Transverse colon (tissue), 4 donors: ENCODE measurements around the gene RNF113B. TPM values are rescaled to one million over a fixed set of nuclear protein-coding genes. Genes with fewer than 3 reads are reported as not detected.

Source experiments
- DNase-seq: peaks from one replicate; pipeline ENCODE4 v3.0.0-alpha.2; 2019
- H3K27ac ChIP-seq, 4 donors: fragments of 200-600 bp; sonication (generic); 2 replicates each; pipeline ENCODE4 v1.5.1; 2016 to 2018; ENCODE audit warnings: inconsistent platforms in 4 of 4
- H3K27me3 ChIP-seq: fragments of 200-600 bp; sonication (generic); 2 replicates; pipeline ENCODE4 v1.5.1; 2017; ENCODE audit warnings: inconsistent platforms
- H3K36me3 ChIP-seq, 4 donors: fragments of 200-600 bp; sonication (generic); 2 replicates each; pipeline ENCODE4 v1.5.1; 2017 to 2019; ENCODE audit warnings: inconsistent platforms in 4 of 4
- H3K4me1 ChIP-seq, 4 donors: fragments of 200-600 bp; sonication (generic); 2 replicates each; pipeline ENCODE4 v1.5.1; 2017 to 2020; ENCODE audit warnings: inconsistent platforms in 4 of 4
- H3K4me3 ChIP-seq, 4 donors: fragments of 200-600 bp; sonication (generic); 1 replicate in 1 of 4; 2 replicates in 3 of 4; pipeline versions ENCODE4 v1.5.1 to v1.6.1; 2017 to 2019; ENCODE audit warnings: inconsistent platforms in 4 of 4
- H3K9me3 ChIP-seq, 2 donors: fragments of 200-600 bp; sonication (generic); 2 replicates each; pipeline ENCODE4 v1.5.1; 2017 to 2019; ENCODE audit warnings: inconsistent platforms in 2 of 2
- EP300 ChIP-seq: sonication (generic); formaldehyde crosslinking; IDR thresholded peaks from one replicate; pipeline ENCODE4 v1.6.1; 2017; ENCODE audit warnings: antibody characterized with exemption, low read depth
- POLR2A ChIP-seq: fragments of 450-650 bp; IDR thresholded peaks from one replicate; pipeline ENCODE4 v1.6.1; 2016; ENCODE audit warnings: antibody characterized with exemption, mild to moderate bottlenecking, moderate library complexity
- POLR2AphosphoS5 ChIP-seq, 3 donors: sonication (generic); formaldehyde crosslinking; IDR thresholded peaks; one replicate each; pipeline ENCODE4 v1.6.1; 2016; ENCODE audit warnings: antibody characterized with exemption in 3 of 3
- WGBS, 2 donors: methylation state at CpG; one replicate each; pipeline ENCODE4 v1.1.5; 2018; ENCODE audit warnings: low coverage in 1 of 2; 5-methylcytosine and 5-hydroxymethylcytosine counted together
- in situ Hi-C, 4 donors: fragments of 200-750 bp; cut with MboI; loops; one replicate each; pipeline versions ENCODE4 v1.15.0 to v1.15.1; 2017; ENCODE audit warnings: low sequenced_read_pairs in 3 of 4, low pct_ligation_motif_present in 1 of 4, low pct_unique_long_range_greater_than_20kb in 1 of 4
- intact Hi-C: fragments of 100-400 bp; cut with DNase I; formaldehyde crosslinking; loops from one replicate; pipeline ENCODE4 v1.15.1; 2023; ENCODE audit warnings: low total_unique reads
- total RNA-seq, 4 donors: library from RNA; depleted of rRNA; stranded (reverse); fragments of >200 nt; gene quantifications; one replicate each; pipeline ENCODE4 v1.1.0, GENCODE V29; 2016
- TF ChIP-seq, protein P1 (sequence below), 5 experiments: fragments of 200-600 bp in 3 of 5; fragments of 450-650 bp in 2 of 5; sonication (generic) in 3 of 5; IDR thresholded peaks; 1 replicate in 2 of 5; 2 replicates in 3 of 5; pipeline ENCODE4 v1.5.1; 2016 to 2017; ENCODE audit warnings: antibody characterized with exemption in 5 of 5, inconsistent platforms in 3 of 5, mild to moderate bottlenecking in 2 of 5, moderate library complexity in 1 of 5

The RNF113B gene
- total RNA-seq, 4 donors from 2014 or later: not detected

DNA sequence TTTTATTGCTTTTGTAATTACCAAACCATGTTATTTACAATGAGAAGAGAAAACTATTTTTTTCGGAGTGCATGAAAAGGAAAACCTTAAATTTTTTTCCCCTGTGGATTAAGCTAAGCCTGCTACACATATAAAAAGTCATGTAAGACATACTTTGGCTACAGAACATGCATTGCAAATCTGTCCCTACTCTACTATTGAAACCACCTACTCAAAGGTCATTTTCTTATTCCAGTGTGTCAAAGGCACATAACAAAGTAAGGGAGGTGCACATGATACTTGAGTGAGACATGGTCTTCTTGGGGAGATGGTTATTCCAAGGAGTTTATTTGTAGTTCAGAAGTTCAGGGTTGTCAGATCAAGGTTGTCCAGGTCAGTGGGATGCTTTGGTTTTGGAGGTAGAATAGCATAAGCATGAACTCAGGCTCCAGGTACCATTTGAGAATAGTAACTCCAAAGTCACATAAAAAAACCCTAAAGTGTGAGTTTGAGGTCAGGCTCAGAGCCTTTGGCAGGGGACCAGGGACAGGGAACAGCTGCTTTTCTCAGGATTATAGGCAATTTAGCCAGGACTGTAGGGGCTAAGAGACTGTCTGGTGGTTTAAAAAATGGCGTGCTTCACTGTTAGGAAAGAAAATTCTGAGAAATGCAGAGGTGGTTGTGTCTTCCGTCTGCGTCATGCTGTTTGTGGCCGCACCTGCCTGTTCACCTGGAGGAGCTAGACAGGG lies 18.7 kb downstream of the RNF113B start:
- no peak overlapping the region for H3K27ac ChIP-seq
- in situ Hi-C loops (loop anchor here in 1 of 4 donors (10.0 kb wide), 1 partner anchor 256 kb away; no protein-coding TSS in a partner anchor), intact Hi-C loops (no loop called here)
- WGBS, 2 donors: 74 to 77% methylated on average over 1 to 5 of the region's 5 CpGs
- H3K4me1 ChIP-seq: no peaks in the 10 kb centered on the region
- no peaks in the 10 kb centered on the region for H3K36me3 ChIP-seq
- TF ChIP-seq POLR2AphosphoS5 (IDR thresholded peaks at IDR 0.05) (no peak), POLR2A (no peak), EP300 (no peak)
- TF ChIP-seq, protein P1, sequence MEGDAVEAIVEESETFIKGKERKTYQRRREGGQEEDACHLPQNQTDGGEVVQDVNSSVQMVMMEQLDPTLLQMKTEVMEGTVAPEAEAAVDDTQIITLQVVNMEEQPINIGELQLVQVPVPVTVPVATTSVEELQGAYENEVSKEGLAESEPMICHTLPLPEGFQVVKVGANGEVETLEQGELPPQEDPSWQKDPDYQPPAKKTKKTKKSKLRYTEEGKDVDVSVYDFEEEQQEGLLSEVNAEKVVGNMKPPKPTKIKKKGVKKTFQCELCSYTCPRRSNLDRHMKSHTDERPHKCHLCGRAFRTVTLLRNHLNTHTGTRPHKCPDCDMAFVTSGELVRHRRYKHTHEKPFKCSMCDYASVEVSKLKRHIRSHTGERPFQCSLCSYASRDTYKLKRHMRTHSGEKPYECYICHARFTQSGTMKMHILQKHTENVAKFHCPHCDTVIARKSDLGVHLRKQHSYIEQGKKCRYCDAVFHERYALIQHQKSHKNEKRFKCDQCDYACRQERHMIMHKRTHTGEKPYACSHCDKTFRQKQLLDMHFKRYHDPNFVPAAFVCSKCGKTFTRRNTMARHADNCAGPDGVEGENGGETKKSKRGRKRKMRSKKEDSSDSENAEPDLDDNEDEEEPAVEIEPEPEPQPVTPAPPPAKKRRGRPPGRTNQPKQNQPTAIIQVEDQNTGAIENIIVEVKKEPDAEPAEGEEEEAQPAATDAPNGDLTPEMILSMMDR (IDR thresholded peaks at IDR 0.05): no peak
- DNase-seq: no peak
- H3K27me3 ChIP-seq: no peaks in the 10 kb centered on the region
- no peak overlapping the region for H3K4me3 ChIP-seq
- no peaks in the 10 kb centered on the region for H3K9me3 ChIP-seq

GRCh38 chr13:98157609-98158008 lies 19.5 kb downstream of the RNF113B start:
- Histone ChIP-seq H3K27ac (no peak overlapping the region), H3K4me1 (no peaks in the 10 kb centered on the region), H3K4me3 (no peak overlapping the region), H3K27me3 (no peaks in the 10 kb centered on the region), H3K9me3 (no peaks in the 10 kb centered on the region), H3K36me3 (no peaks in the 10 kb centered on the region)
- in situ Hi-C loops (loop anchor here in 1 of 4 donors (10.0 kb wide), 1 partner anchor 257 kb away; no protein-coding TSS in a partner anchor), intact Hi-C loops (no loop called here)
- no peak for DNase-seq
- WGBS, 2 donors: 67 to 82% methylated on average over 1 of the region's 1 CpG
- TF ChIP-seq POLR2AphosphoS5 (IDR thresholded peaks at IDR 0.05) (no peak), POLR2A (no peak), EP300 (no peak)
- TF ChIP-seq, protein P1 (IDR thresholded peaks at IDR 0.05): no peak

- no peak overlapping the region for H3K27ac ChIP-seq
- H3K9me3 ChIP-seq: no peaks in the 10 kb centered on the region
- H3K27me3 ChIP-seq: no peaks in the 10 kb centered on the region
- H3K36me3 ChIP-seq: no peaks in the 10 kb centered on the region
- no peak for DNase-seq
- in situ Hi-C loops: loop anchor here in 1 of 4 donors (10.0 kb wide), 1 partner anchor 258 kb away; no protein-coding TSS in a partner anchor
- H3K4me1 ChIP-seq: no peaks in the 10 kb centered on the region
- TF ChIP-seq POLR2A (no peak), EP300 (no peak), POLR2AphosphoS5 (IDR thresholded peaks at IDR 0.05) (no peak)
- TF ChIP-seq, protein P1 (IDR thresholded peaks at IDR 0.05): no peak
- no peak overlapping the region for H3K4me3 ChIP-seq
- intact Hi-C loops: no loop called here
- WGBS, 2 donors: 78 to 79% methylated on average over 6 to 7 of the region's 7 CpGs
Observed at GRCh38 chr13:98157188-98157587, 19.9 kb downstream of the RNF113B start.

DNA sequence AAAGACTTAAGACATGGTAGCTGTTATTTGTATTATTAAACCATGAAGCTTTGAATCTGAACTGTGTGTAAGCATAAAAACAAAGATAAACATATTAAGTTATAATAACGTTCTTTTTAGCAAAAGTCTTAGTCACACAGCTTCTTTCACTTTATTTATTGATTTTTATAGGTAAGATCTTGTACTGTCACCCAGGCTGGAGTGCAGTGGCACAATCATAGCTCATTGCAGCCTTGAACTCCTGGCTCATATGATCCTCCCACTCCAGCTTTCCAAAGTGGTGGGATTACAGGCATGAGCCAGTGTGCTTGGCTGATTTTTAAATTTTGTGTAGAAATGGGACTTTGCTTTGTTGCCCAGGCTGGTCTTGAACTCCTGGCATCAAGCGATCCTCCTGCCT lies 20.8 kb downstream of the RNF113B start:
- Histone ChIP-seq H3K27me3 (no peaks in the 10 kb centered on the region), H3K9me3 (no peaks in the 10 kb centered on the region), H3K27ac (no peak overlapping the region), H3K4me3 (no peak overlapping the region), H3K4me1 (no peaks in the 10 kb centered on the region), H3K36me3 (no peaks in the 10 kb centered on the region)
- intact Hi-C loops: no loop called here
- in situ Hi-C loops: loop anchor here in 1 of 4 donors (10.0 kb wide), 1 partner anchor 259 kb away; no protein-coding TSS in a partner anchor
- 78 to 86% methylated on average over 2 of the region's 2 CpGs for WGBS, 2 donors
- TF ChIP-seq POLR2A (no peak), EP300 (no peak), POLR2AphosphoS5 (IDR thresholded peaks at IDR 0.05) (no peak)
- TF ChIP-seq, protein P1 (IDR thresholded peaks at IDR 0.05): no peak
- no peak for DNase-seq
